Measurements from ENCODE around the gene PGK1.
A peak's percentile ranks its signal among the peaks of the same experiment; 100 is the strongest.

DNA sequence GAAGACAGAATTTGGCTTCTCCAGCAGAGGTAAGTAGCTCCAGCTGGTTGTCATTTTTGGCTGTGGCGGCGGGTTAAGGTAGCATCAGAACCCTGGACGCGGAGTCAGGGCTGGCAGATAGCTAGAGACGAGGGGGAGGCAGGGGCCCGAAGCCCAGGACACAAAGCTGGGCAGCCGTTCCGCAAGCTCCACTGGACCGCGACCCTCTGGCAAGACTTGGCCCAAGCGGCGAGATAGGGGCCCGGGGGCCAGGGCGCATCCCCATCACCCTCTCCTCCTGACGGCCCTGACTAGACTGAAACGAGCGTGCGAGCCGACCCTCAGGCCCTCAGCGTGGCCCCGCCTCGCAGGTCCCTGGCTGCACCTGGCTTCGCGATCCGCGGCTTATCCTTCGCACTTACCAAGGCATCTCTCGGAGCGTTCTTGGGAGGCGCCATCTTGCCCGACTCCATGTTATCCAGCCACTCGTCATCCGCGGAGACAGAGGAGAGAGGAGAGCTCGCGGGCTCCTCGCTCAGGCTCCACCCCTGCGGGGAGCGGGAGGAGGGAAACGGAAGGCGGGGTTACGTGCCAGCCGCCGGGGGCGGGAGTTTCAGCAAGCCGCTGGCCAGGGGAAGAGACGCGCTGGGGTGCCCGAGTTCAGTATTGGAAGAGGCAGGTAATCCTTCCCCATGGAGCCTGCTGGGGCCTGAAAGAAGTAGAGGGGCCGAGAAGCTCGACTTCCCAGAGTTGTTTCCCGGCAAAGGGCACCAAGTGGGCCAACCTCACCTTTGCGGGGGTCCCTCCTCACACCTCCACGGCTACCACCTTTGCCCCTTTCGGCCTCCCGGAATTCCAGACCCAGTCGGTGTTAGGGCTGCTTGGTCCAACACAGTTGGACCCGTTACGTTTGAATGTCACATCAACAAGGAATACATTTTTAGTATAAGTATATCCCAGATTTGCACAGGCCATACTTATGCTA, 35.4 kb downstream of the PGK1 start, which contains the start of gene TAF9B:
- TF ChIP-seq, protein P1, sequence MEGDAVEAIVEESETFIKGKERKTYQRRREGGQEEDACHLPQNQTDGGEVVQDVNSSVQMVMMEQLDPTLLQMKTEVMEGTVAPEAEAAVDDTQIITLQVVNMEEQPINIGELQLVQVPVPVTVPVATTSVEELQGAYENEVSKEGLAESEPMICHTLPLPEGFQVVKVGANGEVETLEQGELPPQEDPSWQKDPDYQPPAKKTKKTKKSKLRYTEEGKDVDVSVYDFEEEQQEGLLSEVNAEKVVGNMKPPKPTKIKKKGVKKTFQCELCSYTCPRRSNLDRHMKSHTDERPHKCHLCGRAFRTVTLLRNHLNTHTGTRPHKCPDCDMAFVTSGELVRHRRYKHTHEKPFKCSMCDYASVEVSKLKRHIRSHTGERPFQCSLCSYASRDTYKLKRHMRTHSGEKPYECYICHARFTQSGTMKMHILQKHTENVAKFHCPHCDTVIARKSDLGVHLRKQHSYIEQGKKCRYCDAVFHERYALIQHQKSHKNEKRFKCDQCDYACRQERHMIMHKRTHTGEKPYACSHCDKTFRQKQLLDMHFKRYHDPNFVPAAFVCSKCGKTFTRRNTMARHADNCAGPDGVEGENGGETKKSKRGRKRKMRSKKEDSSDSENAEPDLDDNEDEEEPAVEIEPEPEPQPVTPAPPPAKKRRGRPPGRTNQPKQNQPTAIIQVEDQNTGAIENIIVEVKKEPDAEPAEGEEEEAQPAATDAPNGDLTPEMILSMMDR (IDR thresholded peaks at IDR 0.05 in 8 of 11, conservative IDR thresholded peaks at IDR 0.05 in 3 of 11) = no peak
- no peak for TF ChIP-seq POLR2A (IDR thresholded peaks at IDR 0.05)
- peak; percentile 86 to 93 (median 87) for TF ChIP-seq POLR2AphosphoS5 (IDR thresholded peaks at IDR 0.05)
